Heart left ventricle (tissue), 13 donors: ENCODE results near the gene CAMTA1.

Source experiments
- POLR2A ChIP-seq, 2 donors: fragments of 450-650 bp; IDR thresholded peaks; one replicate each; pipeline ENCODE4 v1.6.1; 2017; ENCODE audit warnings: antibody characterized with exemption in 2 of 2, mild to moderate bottlenecking in 2 of 2, moderate library complexity in 2 of 2
- TF ChIP-seq, protein P1 (sequence below), 12 donors: fragments of 200-600 bp; sonication (generic) in 4 of 12; IDR thresholded peaks; one replicate each; pipeline versions ENCODE4 v1.5.0 to v1.8.0; 2018 to 2022; ENCODE audit warnings: antibody characterized with exemption in 12 of 12, mild to moderate bottlenecking in 5 of 12
- donor health status: ischemic (EF 13 %, LVEDD 7.1; RV severe dilation, severe dysfunction).
- donor health status: DM: no; HTN: yes; CAD: no.
- donor health status: DM: no; HTN: no; CAD: no.
- donor health status: ischemic (EF 25% LVEDD 6.9; RV normal size, moderate dysfunction).
- donor health status: ischemic (EF 25% LVEDD 5.7; RV mildly dilated, moderate dysfunction).
- donor health status: ischemic (EF 35%, LVEDD 5.7; RV mildly dilated, moderate dysfunction).
- donor health status: nonischemic (EF 11% LVEDD 7.7; RV severe dilation, severe dysfunction).
- donor health status: DM: yes; HTN: yes; CAD: no.
- donor health status: PGD.
- donor health status: ischemic (EF 29% LVEDD 5.4; RV normal size, mild dysfunction).
- donor health status: nonischemic (EF 23%, LVEDD 6.1; RV moderate dilation, normal function).

GRCh38 chr1:7786795-7787194 lies 1001.5 kb downstream of the CAMTA1 start:
- TF ChIP-seq, protein P1, sequence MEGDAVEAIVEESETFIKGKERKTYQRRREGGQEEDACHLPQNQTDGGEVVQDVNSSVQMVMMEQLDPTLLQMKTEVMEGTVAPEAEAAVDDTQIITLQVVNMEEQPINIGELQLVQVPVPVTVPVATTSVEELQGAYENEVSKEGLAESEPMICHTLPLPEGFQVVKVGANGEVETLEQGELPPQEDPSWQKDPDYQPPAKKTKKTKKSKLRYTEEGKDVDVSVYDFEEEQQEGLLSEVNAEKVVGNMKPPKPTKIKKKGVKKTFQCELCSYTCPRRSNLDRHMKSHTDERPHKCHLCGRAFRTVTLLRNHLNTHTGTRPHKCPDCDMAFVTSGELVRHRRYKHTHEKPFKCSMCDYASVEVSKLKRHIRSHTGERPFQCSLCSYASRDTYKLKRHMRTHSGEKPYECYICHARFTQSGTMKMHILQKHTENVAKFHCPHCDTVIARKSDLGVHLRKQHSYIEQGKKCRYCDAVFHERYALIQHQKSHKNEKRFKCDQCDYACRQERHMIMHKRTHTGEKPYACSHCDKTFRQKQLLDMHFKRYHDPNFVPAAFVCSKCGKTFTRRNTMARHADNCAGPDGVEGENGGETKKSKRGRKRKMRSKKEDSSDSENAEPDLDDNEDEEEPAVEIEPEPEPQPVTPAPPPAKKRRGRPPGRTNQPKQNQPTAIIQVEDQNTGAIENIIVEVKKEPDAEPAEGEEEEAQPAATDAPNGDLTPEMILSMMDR (IDR thresholded peaks at IDR 0.05): no peak
- no peak for TF ChIP-seq POLR2A (IDR thresholded peaks at IDR 0.05)
